Neural cell (in vitro differentiated cells): ENCODE results near the gene TPCN1. TPM values are rescaled to one million over a fixed set of nuclear protein-coding genes. Genes with fewer than 3 reads are reported as not detected.

Experiments
- H2AFZ ChIP-seq: fragments of 200-600, 300-800 bp; sonication (generic), shearing (Covaris generic); 2 replicates; pipeline ENCODE4 v1.6.0; 2014; ENCODE audit warnings: low read depth, mild to moderate bottlenecking, antibody characterized with exemption, low read length, moderate library complexity
- H3F3A ChIP-seq: fragments of 200-600 bp; shearing (Covaris generic); 2 replicates; pipeline ENCODE4 v1.6.1; 2016; ENCODE audit warnings: mild to moderate bottlenecking, moderate library complexity, mixed read lengths, antibody characterized with exemption, low read length; ENCODE audit not compliant: insufficient read depth, poor library complexity, severe bottlenecking
- H3K27ac ChIP-seq: fragments of 200-600, 300-800 bp; sonication (generic), shearing (Covaris generic); 2 replicates; pipeline ENCODE4 v1.5.1; 2014; ENCODE audit warnings: mild to moderate bottlenecking, low read length, moderate library complexity
- H3K27me3 ChIP-seq: fragments of 300-800, 200-600 bp; sonication (generic), shearing (Covaris generic); 2 replicates; pipeline ENCODE4 v1.6.0; 2014; ENCODE audit warnings: mild to moderate bottlenecking, low read depth, low read length, moderate library complexity; ENCODE audit not compliant: insufficient read depth
- H3K36me3 ChIP-seq: fragments of 300-800, 200-600 bp; sonication (generic), shearing (Covaris generic); 2 replicates; pipeline ENCODE4 v1.5.1; 2014; ENCODE audit warnings: mild to moderate bottlenecking, antibody characterized with exemption, low read length, moderate library complexity; ENCODE audit not compliant: insufficient read depth
- H3K4me2 ChIP-seq: fragments of 300-800, 200-600 bp; sonication (generic), shearing (Covaris generic); 2 replicates; pipeline ENCODE4 v1.6.0; 2014; ENCODE audit warnings: mild to moderate bottlenecking, low read length
- H3K4me3 ChIP-seq: fragments of 300-800, 200-600 bp; sonication (generic), shearing (Covaris generic); 2 replicates; pipeline ENCODE4 v1.5.1; 2014; ENCODE audit warnings: mild to moderate bottlenecking, low read length, moderate library complexity
- H3K79me2 ChIP-seq: fragments of 200-600 bp; shearing (Covaris generic); replicated peaks from 2 replicates; pipeline ENCODE4 v1.6.0; 2014; ENCODE audit warnings: mild to moderate bottlenecking, low read length, moderate library complexity; ENCODE audit not compliant: insufficient read depth
- H3K9ac ChIP-seq: fragments of 300-800, 200-600 bp; sonication (generic), shearing (Covaris generic); 2 replicates; pipeline ENCODE4 v1.6.1; 2016; ENCODE audit warnings: mild to moderate bottlenecking, low read length, mixed read lengths
- H3K9me2 ChIP-seq: fragments of 200-600 bp; shearing (Covaris generic); 2 replicates; pipeline ENCODE4 v1.6.1; 2016; ENCODE audit warnings: mild to moderate bottlenecking, low read length, mixed read lengths; ENCODE audit not compliant: insufficient read depth
- H3K9me3 ChIP-seq: fragments of 200-600, 300-800 bp; sonication (generic), shearing (Covaris generic); 2 replicates; pipeline ENCODE4 v1.6.1; 2016; ENCODE audit warnings: mild to moderate bottlenecking, mixed run types, low read length, moderate library complexity, mixed read lengths
- H4K20me1 ChIP-seq: fragments of 200-600 bp; shearing (Covaris generic); 2 replicates; pipeline ENCODE4 v1.6.1; 2016; ENCODE audit warnings: mild to moderate bottlenecking, mixed run types; ENCODE audit not compliant: insufficient read depth
- CTCF ChIP-seq: fragments of 450-650 bp; IDR thresholded peaks from 2 replicates; pipeline ENCODE4 v1.5.1; 2014; ENCODE audit warnings: antibody characterized with exemption, mild to moderate bottlenecking, moderate library complexity; ENCODE audit not compliant: poor library complexity, severe bottlenecking
- EP300 ChIP-seq: fragments of 450-650 bp; conservative IDR thresholded peaks from 2 replicates; pipeline ENCODE4 v1.6.1; 2014; ENCODE audit warnings: antibody characterized with exemption, mild to moderate bottlenecking, moderate library complexity; ENCODE audit not compliant: poor library complexity, severe bottlenecking
- EZH2 ChIP-seq: fragments of 200-600, 300-800 bp; shearing (Covaris generic), sonication (generic); IDR thresholded peaks from 2 replicates; pipeline ENCODE4 v1.6.1; 2014; ENCODE audit warnings: antibody characterized with exemption, low read length, borderline replicate concordance, mild to moderate bottlenecking; ENCODE audit not compliant: insufficient read depth, poor library complexity, severe bottlenecking
- MXI1 ChIP-seq: fragments of 450-650 bp; conservative IDR thresholded peaks from 2 replicates; pipeline ENCODE4 v1.6.1; 2014; ENCODE audit warnings: antibody characterized with exemption, mild to moderate bottlenecking; ENCODE audit not compliant: poor library complexity, severe bottlenecking
- POLR2AphosphoS5 ChIP-seq: IDR thresholded peaks from 2 replicates; pipeline ENCODE4 v1.6.1; 2012
- RAD21 ChIP-seq: fragments of 450-650 bp; conservative IDR thresholded peaks from 2 replicates; pipeline ENCODE4 v1.6.1; 2014; ENCODE audit warnings: antibody characterized with exemption, mild to moderate bottlenecking, moderate library complexity
- SMC3 ChIP-seq: fragments of 450-650 bp; conservative IDR thresholded peaks from 2 replicates; pipeline ENCODE4 v1.6.1; 2014; ENCODE audit warnings: antibody characterized with exemption, mild to moderate bottlenecking, moderate library complexity; ENCODE audit not compliant: poor library complexity
- TAF1 ChIP-seq: IDR thresholded peaks from 2 replicates; pipeline ENCODE4 v1.6.1; 2012; ENCODE audit warnings: low read depth
- polyA plus RNA-seq: library from polyadenylated mRNA; depleted of rRNA; stranded (reverse); fragments of >200 nt; gene quantifications from 2 replicates; pipeline ENCODE4 v1.2.3, GENCODE V29; 2014
- TF ChIP-seq, protein P1 (sequence below): IDR thresholded peaks from 2 replicates; pipeline ENCODE4 v1.6.1; 2012; ENCODE audit warnings: borderline replicate concordance

TPCN1 gene
- polyA plus RNA-seq, 1 donor from 2014 or later: 4.0 TPM

DNA sequence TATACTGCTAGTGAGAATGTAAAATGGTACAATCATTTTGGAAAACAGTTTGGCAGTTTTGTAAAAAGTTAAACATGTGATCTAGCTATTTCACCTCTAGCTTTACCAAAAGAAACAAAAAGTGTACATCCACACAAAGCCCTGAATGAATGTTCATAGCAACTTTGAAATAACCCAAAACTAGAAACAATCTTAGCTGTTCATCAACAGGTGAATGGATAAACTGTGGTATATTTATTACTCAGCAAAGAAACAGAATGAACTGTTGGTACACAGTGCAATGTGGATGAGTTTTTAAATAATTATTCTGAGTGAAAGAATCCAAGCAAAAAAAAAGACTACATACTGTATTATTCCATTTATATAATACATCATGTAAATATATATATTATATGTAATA lies 36.3 kb downstream of the TPCN1 start:
- no peaks in the 10 kb centered on the region for H3K36me3 ChIP-seq
- no peaks in the 10 kb centered on the region for H4K20me1 ChIP-seq
- no peaks in the 10 kb centered on the region for H3F3A ChIP-seq
- H3K9ac ChIP-seq: no peak overlapping the region
- no peak overlapping the region for H3K27ac ChIP-seq
- no peak overlapping the region for H2AFZ ChIP-seq
- H3K79me2 ChIP-seq: no peaks in the 10 kb centered on the region
- no peaks in the 10 kb centered on the region for H3K9me3 ChIP-seq
- no peaks in the 10 kb centered on the region for H3K9me2 ChIP-seq
- no peak overlapping the region for H3K4me2 ChIP-seq
- TF ChIP-seq EP300 (no peak), TAF1 (no peak), POLR2AphosphoS5 (no peak), SMC3 (no peak), RAD21 (no peak), MXI1 (no peak), EZH2 (no peak), CTCF (no peak)
- TF ChIP-seq, protein P1, sequence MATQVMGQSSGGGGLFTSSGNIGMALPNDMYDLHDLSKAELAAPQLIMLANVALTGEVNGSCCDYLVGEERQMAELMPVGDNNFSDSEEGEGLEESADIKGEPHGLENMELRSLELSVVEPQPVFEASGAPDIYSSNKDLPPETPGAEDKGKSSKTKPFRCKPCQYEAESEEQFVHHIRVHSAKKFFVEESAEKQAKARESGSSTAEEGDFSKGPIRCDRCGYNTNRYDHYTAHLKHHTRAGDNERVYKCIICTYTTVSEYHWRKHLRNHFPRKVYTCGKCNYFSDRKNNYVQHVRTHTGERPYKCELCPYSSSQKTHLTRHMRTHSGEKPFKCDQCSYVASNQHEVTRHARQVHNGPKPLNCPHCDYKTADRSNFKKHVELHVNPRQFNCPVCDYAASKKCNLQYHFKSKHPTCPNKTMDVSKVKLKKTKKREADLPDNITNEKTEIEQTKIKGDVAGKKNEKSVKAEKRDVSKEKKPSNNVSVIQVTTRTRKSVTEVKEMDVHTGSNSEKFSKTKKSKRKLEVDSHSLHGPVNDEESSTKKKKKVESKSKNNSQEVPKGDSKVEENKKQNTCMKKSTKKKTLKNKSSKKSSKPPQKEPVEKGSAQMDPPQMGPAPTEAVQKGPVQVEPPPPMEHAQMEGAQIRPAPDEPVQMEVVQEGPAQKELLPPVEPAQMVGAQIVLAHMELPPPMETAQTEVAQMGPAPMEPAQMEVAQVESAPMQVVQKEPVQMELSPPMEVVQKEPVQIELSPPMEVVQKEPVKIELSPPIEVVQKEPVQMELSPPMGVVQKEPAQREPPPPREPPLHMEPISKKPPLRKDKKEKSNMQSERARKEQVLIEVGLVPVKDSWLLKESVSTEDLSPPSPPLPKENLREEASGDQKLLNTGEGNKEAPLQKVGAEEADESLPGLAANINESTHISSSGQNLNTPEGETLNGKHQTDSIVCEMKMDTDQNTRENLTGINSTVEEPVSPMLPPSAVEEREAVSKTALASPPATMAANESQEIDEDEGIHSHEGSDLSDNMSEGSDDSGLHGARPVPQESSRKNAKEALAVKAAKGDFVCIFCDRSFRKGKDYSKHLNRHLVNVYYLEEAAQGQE: no peak
- H3K27me3 ChIP-seq: no peaks in the 10 kb centered on the region
- no peak overlapping the region for H3K4me3 ChIP-seq

- H3K27me3 ChIP-seq: no peaks in the 10 kb centered on the region
- no peak overlapping the region for H3K9ac ChIP-seq
- no peak overlapping the region for H3K4me2 ChIP-seq
- no peaks in the 10 kb centered on the region for H3K9me2 ChIP-seq
- TF ChIP-seq, protein P1: no peak
- TF ChIP-seq MXI1: no peak
- TF ChIP-seq EZH2: no peak
- TF ChIP-seq SMC3: no peak
- no peak for TF ChIP-seq CTCF
- no peak for TF ChIP-seq POLR2AphosphoS5
- TF ChIP-seq TAF1: no peak
- TF ChIP-seq EP300: no peak
- no peak for TF ChIP-seq RAD21
- H3K9me3 ChIP-seq: no peaks in the 10 kb centered on the region
- no peak overlapping the region for H2AFZ ChIP-seq
- H3K79me2 ChIP-seq: no peaks in the 10 kb centered on the region
- no peaks in the 10 kb centered on the region for H3K36me3 ChIP-seq
- H3K27ac ChIP-seq: no peak overlapping the region
- no peaks in the 10 kb centered on the region for H3F3A ChIP-seq
- H4K20me1 ChIP-seq: no peaks in the 10 kb centered on the region
- no peak overlapping the region for H3K4me3 ChIP-seq
These were observed 38.9 kb downstream of the TPCN1 start for GRCh38 chr12:113260127-113260526.
